ENCODE data around the gene FGF11. TPM values are rescaled to one million over a fixed set of nuclear protein-coding genes. Genes with fewer than 3 reads are reported as not detected.

FGF11 gene
- total RNA-seq, 1 donor from 2014 or later: 3.4 TPM

DNA sequence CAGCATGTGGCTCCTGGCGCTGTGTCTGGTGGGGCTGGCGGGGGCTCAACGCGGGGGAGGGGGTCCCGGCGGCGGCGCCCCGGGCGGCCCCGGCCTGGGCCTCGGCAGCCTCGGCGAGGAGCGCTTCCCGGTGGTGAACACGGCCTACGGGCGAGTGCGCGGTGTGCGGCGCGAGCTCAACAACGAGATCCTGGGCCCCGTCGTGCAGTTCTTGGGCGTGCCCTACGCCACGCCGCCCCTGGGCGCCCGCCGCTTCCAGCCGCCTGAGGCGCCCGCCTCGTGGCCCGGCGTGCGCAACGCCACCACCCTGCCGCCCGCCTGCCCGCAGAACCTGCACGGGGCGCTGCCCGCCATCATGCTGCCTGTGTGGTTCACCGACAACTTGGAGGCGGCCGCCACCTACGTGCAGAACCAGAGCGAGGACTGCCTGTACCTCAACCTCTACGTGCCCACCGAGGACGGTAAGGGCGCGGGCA, 31.0 kb upstream of the FGF11 start:
- DNase-seq: no peak

DNA sequence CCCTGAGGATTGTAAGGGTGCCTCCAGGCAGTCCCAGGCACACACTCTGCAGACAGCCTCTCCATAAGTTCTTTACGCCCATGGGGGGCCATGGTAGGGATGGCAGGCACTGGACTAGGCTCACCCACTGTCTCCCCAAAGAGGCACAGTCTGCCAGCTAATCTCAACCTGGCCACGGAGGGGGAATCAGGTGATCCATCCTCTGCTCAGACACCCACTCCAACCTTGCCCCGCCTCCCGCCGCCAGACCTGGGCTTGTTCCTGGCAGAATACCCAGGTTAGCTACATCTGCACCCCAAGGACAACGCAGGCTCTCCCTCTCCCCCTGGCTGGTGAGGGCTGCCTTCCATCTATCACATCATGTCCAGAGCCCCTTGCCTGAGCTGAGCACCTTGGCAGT, 30.4 kb upstream of the FGF11 start:
- DNase-seq: no peak

DNA sequence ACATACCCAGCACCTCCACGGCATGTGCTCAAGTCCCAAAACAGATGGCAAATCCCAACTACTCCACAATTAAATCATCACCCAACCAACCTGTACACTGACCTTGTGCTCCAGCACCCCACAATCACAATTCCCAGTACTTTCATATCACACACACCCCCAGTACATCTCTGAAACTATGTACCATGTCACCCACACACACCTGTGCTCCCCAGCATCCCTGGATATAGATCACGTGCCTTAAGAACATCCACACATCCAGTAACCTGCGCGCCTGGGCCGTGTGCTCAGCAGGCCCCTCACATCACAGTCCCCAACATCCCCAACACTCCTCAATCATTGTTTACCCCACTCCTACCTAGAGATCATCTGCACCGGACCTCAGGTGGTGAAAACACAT, 29.6 kb upstream of the FGF11 start:
- DNase-seq: no peak

DNA sequence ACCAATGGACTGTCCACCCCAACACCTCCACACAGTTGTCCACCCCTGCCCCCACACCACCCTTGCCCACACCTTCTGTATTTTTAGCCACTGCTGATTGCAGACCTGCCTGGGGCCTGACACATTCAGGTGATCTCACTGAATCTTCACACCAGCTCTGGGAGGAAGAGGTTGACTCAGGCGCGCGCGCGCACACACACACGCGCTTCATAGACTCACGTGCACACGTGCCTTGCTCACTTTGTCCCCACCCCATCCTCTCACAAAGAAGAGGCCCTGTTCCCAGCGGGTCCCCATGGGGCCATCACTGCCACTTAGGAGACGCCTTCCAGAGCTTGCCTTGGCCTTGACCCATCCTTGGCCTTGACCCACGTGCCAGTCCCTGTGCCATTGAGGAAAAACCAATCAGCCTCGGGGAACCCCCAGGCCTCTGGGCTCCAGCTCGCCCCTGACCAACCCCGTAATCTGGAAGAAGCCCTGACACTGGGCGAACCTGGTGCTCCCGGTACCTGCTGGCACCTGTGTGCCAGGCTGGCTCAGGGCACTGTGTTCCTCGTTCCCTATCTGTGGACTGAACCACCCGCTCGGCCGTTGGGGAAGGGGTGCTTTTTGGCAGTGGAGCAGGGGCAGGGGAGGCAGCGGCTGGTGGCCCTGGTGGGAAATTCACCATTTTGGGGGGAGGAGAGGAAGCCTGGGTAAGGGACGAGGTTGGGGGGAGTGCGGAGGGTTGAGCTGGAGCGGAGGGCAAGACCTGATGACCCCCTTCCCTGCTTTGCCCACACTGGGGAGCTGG, 28.5 kb upstream of the FGF11 start:
- DNase-seq: no peak

DNA sequence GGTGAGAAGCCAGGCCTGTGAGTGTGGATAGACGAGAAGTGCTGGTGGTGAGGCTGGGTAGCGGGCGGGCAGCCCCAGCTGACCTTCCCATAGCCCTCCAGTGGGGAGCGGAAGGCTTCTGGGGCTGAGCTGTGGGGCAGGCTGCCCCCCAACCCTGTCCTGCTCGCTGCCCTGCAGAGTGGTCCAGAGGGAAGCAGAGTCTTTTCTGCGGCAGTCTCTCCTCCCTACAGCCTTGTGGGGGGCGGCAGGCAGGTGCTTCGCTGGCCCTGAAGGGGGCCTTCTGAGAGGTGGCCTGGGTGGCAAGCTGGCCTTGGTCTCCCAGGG, 27.9 kb upstream of the FGF11 start:
- DNase-seq: no peak

DNA sequence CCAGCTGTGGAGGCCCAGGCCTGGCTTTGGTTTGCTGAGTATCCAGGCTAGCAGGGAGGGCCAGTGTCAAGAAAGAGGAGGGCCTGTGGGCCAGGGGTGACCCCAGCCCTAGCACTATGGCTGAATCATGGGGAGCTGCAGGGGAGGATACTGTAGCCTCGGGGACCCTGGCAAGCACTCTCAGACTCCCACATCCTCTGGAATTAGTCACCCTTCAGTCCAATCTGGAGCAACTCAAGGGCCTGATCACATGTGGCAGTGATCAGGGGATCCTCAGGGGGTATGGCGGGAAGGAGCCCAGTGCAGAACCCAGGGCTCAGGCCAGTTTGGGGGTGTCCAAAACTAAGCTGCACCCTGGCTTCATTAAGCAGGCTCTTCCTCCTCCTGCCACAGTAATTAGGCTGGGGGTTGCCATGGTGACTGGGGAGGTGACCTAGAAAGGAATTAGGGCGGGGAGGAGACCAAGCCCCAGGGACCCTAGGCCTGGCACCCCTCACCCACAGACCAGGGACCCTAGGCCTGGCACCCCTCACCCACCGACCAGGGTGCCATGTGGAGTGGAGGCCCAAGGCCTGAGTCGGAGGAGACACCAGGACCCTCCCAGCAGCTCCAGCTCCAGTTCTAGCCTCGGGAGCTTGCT, 25.8 kb upstream of the FGF11 start:
- no peak for DNase-seq

DNA sequence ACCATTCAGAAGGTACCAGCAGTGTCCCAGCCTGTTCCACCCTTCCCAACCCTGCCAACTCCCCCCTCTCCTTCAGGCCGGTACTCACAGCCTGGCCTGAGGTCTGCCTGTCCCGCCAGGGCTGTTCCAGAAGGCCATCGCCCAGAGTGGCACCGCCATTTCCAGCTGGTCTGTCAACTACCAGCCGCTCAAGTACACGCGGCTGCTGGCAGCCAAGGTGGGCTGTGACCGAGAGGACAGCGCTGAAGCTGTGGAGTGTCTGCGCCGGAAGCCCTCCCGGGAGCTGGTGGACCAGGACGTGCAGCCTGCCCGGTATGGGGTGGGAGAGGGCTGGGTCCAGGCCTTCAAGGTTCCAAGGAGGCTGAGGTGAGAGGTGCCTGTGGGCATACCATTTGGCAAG, 24.5 kb upstream of the FGF11 start:
- no peak for DNase-seq

DNA sequence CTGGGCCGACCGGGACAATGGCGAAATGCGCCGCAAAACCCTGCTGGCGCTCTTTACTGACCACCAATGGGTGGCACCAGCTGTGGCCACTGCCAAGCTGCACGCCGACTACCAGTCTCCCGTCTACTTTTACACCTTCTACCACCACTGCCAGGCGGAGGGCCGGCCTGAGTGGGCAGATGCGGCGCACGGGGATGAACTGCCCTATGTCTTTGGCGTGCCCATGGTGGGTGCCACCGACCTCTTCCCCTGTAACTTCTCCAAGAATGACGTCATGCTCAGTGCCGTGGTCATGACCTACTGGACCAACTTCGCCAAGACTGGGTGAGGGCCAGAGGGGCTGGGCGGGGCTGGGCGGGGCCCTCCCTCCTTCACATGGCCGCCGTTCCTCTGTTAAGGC, 23.5 kb upstream of the FGF11 start:
- no peak for DNase-seq

DNA sequence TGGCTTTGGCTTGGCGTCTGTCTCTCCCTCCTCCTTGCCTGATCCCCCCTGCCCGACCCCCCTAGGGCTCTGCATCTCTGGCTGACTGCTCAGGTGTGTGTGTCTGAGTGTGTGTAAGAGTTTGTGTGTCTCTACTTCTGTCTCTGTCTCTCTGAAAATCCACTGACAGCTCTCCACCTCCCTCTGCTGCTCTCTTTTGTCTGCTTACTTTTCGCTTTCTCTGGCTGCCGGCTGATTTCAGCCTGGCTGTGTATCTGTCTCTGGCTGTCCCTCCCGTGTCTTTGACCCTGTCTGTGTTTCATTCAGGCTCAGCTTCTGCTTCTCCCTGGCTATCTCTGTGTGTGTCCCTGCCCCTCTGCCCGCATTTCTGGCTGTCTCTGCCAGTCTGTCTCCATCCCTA, 23.0 kb upstream of the FGF11 start:
- no peak for DNase-seq

DNA sequence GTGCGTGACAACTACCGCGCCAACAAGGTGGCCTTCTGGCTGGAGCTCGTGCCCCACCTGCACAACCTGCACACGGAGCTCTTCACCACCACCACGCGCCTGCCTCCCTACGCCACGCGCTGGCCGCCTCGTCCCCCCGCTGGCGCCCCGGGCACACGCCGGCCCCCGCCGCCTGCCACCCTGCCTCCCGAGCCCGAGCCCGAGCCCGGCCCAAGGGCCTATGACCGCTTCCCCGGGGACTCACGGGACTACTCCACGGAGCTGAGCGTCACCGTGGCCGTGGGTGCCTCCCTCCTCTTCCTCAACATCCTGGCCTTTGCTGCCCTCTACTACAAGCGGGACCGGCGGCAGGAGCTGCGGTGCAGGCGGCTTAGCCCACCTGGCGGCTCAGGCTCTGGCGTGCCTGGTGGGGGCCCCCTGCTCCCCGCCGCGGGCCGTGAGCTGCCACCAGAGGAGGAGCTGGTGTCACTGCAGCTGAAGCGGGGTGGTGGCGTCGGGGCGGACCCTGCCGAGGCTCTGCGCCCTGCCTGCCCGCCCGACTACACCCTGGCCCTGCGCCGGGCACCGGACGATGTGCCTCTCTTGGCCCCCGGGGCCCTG, 22.2 kb upstream of the FGF11 start:
- DNase-seq: no peak

DNA sequence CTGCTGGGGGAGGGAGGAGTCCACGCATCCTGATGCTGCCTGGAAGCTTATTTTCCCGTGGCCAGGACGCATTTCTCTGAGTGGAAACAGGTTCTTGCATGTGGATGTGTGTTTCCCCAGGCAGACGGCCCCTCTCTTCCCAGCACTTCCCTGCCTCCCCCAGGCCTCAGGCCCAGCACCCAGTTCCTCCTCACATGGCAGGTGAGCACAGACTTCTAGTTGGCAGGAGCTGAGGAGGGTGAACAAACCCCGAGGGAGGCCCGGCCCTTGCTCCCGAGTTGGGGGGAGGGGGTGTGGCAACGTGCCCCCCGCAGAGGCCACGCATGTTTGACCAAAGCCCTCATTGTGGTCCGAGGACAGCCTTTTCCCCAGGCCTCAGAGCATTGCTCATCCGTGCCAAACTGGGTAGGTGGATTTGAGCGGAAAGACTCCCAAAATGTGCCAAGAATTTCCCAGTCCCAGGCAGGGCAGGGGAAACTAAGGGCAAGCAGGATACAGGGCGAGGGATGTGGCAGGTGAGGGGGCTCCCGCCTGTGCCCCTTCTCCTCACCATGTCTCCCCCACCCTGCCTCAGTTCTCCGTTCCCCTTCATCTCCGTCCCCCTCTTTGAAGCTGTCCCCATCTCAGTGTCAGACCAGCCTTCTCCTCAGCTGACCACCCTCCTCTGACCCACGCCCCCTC, 20.7 kb upstream of the FGF11 start:
- no peak for DNase-seq

DNA sequence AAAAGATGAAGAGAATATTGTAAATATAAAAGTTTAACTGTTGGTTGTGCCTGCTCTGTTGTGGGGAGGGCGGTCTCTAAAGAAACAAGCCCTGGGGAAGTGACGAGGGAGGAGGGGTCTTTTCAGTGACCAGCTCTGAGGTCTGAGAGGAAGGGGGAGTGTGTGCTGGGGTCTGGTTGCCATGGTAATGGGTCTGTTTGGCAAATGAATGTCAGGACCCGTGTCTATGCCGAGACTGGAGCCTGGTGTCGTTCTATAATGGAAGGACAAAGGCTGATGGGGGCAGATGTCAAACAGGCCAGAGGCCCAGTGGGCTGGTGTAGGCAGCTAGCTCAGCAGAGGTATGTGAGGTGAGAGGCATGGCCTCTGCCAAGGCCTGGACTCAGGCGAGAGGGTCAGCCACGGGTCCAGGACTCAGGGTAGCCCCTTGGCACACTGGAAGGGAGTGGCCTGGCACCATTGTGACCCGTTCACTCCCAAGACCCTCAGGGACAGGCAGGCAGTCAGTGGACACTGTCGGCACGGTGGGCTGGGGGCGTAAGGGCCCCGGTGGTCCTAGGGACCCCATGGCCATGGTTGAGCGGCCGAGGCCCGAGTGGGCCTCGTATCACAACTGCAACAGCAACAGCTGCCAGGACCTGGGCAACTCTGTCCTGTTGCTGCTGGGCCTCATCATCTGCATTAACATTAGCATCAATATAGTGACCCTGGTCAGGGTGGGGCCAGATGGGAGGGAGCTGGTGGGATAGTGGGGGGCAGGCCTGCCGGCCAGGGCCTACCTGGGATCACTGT, 19.3 kb upstream of the FGF11 start, which contains the start of gene SPEM1:
Gene SPEM1 (plus strand): TSS at position 506 of the 792 bp plus-strand sequence. CDS start 61 bp downstream, at position 567.
- no peak for DNase-seq

DNA sequence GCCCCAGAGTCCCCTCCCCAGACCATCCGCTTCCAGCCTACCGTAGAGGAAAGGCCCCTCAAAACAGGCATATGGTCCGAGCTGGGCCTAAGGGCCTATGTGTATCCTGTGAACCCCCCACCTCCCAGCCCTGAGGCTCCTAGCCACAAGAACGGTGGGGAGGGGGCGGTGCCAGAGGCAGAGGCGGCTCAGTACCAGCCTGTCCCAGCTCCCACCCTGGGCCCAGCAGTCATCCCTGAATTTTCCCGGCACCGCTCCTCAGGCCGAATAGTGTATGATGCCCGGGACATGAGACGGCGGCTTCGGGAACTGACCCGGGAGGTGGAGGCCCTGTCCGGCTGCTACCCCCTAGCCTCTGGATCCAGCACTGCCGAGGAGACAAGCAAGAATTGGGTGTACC, 18.1 kb upstream of the FGF11 start:
- DNase-seq: no peak

DNA sequence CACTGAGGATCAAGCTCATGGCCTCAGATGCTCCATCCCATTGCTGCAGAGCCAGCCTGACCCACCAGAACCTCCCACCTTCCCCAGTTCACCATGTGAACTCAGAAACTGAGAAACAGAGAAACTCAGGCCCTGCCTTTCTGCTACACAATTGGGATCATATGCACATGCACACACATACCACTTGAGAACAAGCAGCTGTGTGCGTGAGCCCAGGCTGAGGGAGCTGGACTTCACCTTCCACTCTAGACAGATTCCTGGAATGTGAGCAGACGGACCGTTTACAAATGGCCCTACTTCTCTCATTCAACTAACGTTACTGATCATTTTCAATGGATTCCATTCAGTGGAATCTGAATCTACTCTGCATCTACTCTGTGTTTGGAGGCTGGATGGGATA, 15.6 kb upstream of the FGF11 start:
- DNase-seq: no peak

DNA sequence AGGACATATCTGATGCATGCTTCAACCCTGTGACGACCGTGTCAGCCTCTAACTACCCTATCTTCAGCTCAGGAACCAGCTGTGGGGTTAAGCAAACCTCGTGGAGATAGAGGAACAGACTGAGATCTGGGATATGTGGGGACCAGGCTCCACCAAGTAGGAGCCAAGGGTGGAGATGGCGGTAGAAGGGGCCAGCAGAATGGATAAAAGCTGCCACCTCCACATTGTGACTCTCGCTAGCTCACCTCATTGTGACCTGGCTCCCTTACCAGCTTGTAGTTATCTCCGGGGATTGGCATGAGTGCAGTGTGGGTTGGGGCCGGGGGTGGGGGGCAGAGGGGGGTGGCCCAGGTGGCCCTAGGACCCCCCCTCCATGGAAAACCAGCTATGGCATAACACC, 14.0 kb upstream of the FGF11 start, which contains the start of gene SPEM2:
Gene SPEM2 (plus strand): TSS at position 301 of the 400 bp plus-strand sequence. CDS start 73 bp downstream, at position 374.
- no peak for DNase-seq

DNA sequence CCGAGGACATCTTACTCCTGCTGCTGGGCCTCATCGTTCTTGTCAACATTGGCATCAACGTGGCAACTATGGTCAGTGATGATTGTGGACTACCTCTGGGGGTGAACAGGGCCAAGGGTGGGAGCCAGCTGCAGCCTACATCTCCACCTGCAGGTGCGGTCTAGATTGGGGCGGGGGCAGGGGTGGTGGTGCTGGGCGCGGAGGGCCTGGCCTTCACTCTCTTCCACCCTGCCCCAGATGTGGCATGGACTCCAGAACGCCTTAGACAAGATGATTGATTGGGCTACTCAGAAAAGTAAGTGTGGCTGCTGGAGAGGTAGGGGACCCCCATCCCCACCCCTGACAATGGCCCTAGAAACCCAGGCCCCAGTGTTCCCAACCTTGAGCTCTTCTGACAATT, 13.6 kb upstream of the FGF11 start:
- DNase-seq: no peak

DNA sequence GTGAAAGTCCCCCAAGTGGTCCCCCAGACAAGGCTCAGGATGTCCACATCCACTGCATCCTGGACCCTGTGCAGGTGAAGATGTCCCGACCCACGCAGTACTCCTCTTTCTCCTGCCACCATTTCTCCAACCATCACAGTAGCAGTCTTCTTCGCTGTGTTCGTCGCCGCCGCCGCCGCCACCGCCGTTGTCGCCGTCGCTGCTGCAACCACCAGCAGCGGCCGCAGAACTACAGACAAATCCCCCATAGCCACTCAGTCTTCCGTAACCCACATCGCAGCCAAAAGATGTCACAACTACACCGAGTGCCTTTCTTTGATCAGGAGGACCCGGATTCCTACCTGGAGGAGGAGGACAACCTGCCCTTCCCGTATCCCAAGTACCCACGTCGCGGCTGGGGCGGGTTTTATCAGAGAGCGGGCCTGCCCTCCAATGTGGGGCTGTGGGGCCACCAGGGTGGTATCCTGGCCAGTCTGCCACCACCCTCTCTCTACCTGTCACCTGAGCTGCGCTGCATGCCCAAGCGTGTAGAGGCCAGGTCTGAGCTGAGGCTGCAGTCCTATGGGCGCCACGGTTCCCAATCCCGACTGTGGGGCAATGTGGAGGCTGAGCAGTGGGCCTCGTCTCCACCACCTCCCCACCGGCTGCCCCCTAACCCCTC, 13.0 kb upstream of the FGF11 start:
- no peak for DNase-seq

DNA sequence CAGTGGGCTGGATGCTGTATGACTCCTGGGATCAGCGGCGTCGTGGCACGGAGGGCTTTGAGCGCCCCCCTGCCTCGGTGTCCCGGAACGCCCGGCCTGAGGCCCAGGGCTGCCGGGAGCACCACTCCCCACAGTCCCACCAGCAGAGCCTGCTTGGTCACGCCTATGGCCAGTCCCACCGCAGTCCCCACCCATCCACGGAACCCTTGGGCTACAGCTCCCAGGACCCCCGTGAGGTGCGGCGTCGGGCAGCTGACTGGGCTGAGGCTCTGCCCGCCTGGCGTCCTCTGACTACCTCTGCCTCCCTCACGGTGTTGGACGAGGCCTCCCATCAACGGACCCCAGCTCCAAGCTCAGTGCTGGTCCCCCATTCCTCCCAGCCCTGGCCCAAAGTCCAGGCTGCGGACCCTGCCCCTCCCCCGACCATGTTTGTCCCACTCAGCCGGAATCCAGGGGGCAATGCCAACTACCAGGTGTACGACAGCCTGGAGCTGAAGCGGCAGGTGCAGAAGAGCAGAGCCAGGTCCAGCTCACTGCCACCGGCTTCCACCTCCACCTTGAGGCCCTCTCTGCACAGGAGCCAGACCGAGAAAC, 12.3 kb upstream of the FGF11 start:
- no peak for DNase-seq

DNA sequence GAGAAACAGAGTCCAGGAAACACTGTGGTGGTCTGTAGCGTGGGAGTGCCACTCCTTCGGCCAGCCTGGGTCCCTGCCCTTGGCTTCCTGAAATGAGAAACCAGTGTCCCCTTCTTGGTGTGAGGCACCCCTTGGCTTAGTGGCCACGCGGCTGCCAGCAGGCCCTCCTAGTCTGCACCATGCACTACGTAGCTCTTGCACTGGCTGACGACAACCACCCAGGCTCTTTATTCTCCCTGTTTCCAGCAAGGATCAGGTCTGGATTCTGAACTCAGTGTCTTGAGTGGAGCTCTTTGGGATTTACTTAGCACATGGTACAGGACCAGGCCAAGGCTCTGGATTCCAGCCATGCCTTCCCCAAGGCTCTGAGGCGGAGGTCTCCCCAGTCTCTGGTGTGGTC, 11.8 kb upstream of the FGF11 start:
- DNase-seq: no peak

DNA sequence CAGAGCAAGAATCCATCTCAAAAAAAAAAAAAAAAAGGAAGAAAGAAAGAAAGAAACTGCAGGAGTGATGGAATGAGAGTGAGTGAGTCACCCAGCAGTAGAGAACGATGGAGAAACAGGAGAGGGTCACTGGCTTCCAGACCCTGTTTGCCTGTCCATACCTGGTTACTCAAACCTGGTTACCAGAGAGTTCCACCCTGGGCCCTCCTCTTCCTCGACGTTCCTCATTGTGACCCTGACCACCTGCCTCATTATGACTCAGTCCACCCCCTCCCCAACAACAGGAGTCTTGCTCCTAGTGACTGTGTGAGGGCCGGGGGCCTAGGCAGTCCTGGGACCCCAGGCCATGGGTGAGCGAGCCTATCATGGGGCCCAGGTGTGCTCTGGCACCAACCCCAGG, 10.8 kb upstream of the FGF11 start, which contains the start of gene SPEM3:
Gene SPEM3 (plus strand): TSS at position 301 of the 400 bp plus-strand sequence. CDS start 46 bp downstream, at position 347.
- DNase-seq: no peak

DNA sequence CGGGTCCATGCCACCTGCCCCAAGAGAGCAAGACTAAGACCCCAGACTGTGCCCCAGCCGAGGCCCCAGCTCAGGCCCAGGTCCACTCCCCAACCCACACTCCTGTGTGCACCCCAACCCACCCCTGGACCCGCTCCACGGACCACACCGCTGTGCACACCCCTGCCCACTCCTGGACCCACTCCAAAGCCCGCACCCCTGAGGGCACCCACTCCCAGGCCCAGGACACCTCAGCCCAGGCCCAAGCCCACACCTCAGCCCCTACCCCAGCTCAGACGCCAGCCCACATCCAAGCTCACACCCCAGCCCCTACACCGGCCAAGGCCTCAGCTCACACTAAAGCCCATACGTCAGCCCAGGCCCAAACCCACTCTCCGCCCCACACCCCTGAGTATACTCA, 9.6 kb upstream of the FGF11 start:
- DNase-seq: no peak
